Right lobe of liver (tissue), 4 donors: ENCODE data around the gene MMP24OS.

Experiments
- POLR2A ChIP-seq: fragments of 450-650 bp; IDR thresholded peaks from one replicate; pipeline ENCODE4 v1.6.1; 2017; ENCODE audit warnings: antibody characterized with exemption, mild to moderate bottlenecking
- TF ChIP-seq, protein P1 (sequence below), 4 donors: fragments of 200-600 bp in 3 of 4; fragments of 450-650 bp in 1 of 4; IDR thresholded peaks; one replicate each; pipeline versions ENCODE4 v1.5.1 to v1.8.0; 2016 to 2022; ENCODE audit warnings: antibody characterized with exemption in 4 of 4, mild to moderate bottlenecking in 2 of 4
- donor health status: DM: no; HTN: no; CAD: no.
- donor health status: DM: no; HTN: no; CAD: no.
- donor health status: DM: no; HTN: yes; CAD: no.

DNA sequence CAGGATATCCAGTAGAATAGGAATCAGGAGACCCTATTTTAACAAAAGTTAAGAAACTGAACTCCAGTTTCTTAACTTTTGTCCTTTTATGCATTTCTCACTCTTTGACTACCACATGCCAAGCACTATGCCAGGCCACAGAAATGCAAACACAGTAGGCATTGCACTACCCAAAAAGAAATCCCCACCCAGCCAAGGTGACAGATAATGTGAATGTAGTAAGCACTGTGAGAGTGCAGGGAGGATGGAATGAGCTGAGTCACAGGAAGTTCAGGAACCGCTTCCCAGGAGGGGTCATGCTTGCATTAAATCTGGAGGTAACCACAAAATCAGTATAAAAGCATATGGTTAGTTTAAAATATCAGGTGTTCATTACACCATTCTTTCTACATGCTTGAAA is 34.4 kb upstream of the MMP24OS start:
- TF ChIP-seq, protein P1, sequence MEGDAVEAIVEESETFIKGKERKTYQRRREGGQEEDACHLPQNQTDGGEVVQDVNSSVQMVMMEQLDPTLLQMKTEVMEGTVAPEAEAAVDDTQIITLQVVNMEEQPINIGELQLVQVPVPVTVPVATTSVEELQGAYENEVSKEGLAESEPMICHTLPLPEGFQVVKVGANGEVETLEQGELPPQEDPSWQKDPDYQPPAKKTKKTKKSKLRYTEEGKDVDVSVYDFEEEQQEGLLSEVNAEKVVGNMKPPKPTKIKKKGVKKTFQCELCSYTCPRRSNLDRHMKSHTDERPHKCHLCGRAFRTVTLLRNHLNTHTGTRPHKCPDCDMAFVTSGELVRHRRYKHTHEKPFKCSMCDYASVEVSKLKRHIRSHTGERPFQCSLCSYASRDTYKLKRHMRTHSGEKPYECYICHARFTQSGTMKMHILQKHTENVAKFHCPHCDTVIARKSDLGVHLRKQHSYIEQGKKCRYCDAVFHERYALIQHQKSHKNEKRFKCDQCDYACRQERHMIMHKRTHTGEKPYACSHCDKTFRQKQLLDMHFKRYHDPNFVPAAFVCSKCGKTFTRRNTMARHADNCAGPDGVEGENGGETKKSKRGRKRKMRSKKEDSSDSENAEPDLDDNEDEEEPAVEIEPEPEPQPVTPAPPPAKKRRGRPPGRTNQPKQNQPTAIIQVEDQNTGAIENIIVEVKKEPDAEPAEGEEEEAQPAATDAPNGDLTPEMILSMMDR (IDR thresholded peaks at IDR 0.05) = no peak
- TF ChIP-seq POLR2A = peak; percentile 29
